Ascending aorta (tissue), 2 donors: ENCODE data around the gene CEP43. TPM values are rescaled to one million over a fixed set of nuclear protein-coding genes. Genes with fewer than 3 reads are reported as not detected.

Experiments
- DNase-seq, 2 donors: peaks; one replicate each; pipeline ENCODE4 v3.0.0-alpha.2; 2019; ENCODE audit warnings: low spot score in 2 of 2
- H3K27ac ChIP-seq, 2 donors: fragments of 200-600 bp; sonication (generic); one replicate each; pipeline ENCODE4 v1.5.1; 2016 to 2017; ENCODE audit warnings: mild to moderate bottlenecking in 1 of 2
- H3K27me3 ChIP-seq: fragments of 200-600 bp; sonication (generic); one replicate; pipeline ENCODE4 v1.5.1; 2017
- H3K36me3 ChIP-seq, 2 donors: fragments of 200-600 bp; sonication (generic); one replicate each; pipeline ENCODE4 v1.5.1; 2016
- H3K4me1 ChIP-seq, 2 donors: fragments of 200-600 bp; sonication (generic); one replicate each; pipeline ENCODE4 v1.5.1; 2016 to 2017; ENCODE audit warnings: mild to moderate bottlenecking in 1 of 2
- H3K4me3 ChIP-seq, 2 donors: fragments of 200-600 bp; sonication (generic); one replicate each; pipeline ENCODE4 v1.5.1; 2016 to 2017; ENCODE audit warnings: mild to moderate bottlenecking in 1 of 2
- H3K9me3 ChIP-seq, 2 donors: fragments of 200-600 bp; sonication (generic); one replicate each; pipeline ENCODE4 v1.5.1; 2016
- intact Hi-C: fragments of 100-400 bp; cut with DNase I; formaldehyde crosslinking; loops from one replicate; pipeline ENCODE4 v1.15.1; 2023
- total RNA-seq: library from RNA; depleted of rRNA; stranded (reverse); fragments of >200 nt; gene quantifications from one replicate; pipeline ENCODE4 v1.1.0, GENCODE V29; 2016
- TF ChIP-seq, protein P1 (sequence below), 3 experiments: fragments of 200-600 bp in 2 of 3; fragments of 450-650 bp in 1 of 3; sonication (generic) in 2 of 3; IDR thresholded peaks; one replicate each; pipeline ENCODE4 v1.5.1; 2016 to 2019; ENCODE audit warnings: antibody characterized with exemption in 3 of 3, mild to moderate bottlenecking in 1 of 3, moderate library complexity in 1 of 3

The CEP43 gene
- total RNA-seq, 1 donor from 2014 or later, result 10.7 TPM

DNA sequence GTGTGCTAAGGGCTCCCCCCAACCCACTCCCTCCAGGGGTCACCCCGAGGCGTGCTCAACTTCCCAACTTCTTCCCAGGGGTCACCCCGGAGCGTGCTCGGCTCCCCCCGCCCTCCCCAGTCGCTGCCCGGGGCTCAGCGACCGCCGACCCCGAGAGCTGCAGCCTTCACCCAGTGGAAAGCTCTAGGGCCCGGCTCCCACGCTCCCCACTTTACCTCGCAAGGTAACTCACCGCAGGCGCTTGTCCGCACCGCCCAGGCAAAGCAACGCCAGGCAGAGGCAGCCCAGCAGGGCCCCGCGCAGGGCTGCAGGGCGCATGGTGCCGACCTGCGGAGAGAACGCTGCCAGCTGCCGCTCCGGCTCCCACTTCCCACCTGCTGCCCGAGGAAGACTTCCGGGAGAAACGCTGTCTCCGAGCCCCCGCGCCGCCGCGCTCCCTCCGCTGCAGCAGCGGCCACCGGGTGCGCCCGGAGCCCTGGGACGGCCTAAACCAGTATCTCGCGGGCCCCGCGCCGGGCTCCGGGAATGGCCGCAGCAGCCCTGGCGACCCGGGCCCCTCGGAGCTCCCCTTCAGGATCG lies 43.2 kb upstream of the CEP43 start:
- H3K4me3 ChIP-seq, result peak overlapping the region; percentile 75 to 88
- no peaks in the 10 kb centered on the region for H3K9me3 ChIP-seq
- intact Hi-C loops, result loop anchor here (1.0 to 10.0 kb wide), 3 partner anchors 43 to 571 kb away; partner anchors contain the start of genes CEP43, MPC1 and RPS6KA2
- peaks cover 0 to 5% of the 10 kb centered on the region in 2 donors for H3K4me1 ChIP-seq
- no peaks in the 10 kb centered on the region for H3K27me3 ChIP-seq
- peak overlapping the region in 1 of 2 donors; percentile 40 for H3K27ac ChIP-seq
- TF ChIP-seq, protein P1, sequence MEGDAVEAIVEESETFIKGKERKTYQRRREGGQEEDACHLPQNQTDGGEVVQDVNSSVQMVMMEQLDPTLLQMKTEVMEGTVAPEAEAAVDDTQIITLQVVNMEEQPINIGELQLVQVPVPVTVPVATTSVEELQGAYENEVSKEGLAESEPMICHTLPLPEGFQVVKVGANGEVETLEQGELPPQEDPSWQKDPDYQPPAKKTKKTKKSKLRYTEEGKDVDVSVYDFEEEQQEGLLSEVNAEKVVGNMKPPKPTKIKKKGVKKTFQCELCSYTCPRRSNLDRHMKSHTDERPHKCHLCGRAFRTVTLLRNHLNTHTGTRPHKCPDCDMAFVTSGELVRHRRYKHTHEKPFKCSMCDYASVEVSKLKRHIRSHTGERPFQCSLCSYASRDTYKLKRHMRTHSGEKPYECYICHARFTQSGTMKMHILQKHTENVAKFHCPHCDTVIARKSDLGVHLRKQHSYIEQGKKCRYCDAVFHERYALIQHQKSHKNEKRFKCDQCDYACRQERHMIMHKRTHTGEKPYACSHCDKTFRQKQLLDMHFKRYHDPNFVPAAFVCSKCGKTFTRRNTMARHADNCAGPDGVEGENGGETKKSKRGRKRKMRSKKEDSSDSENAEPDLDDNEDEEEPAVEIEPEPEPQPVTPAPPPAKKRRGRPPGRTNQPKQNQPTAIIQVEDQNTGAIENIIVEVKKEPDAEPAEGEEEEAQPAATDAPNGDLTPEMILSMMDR (IDR thresholded peaks at IDR 0.05), result no peak
- H3K36me3 ChIP-seq, result no peaks in the 10 kb centered on the region
- DNase-seq, result no peak

DNA sequence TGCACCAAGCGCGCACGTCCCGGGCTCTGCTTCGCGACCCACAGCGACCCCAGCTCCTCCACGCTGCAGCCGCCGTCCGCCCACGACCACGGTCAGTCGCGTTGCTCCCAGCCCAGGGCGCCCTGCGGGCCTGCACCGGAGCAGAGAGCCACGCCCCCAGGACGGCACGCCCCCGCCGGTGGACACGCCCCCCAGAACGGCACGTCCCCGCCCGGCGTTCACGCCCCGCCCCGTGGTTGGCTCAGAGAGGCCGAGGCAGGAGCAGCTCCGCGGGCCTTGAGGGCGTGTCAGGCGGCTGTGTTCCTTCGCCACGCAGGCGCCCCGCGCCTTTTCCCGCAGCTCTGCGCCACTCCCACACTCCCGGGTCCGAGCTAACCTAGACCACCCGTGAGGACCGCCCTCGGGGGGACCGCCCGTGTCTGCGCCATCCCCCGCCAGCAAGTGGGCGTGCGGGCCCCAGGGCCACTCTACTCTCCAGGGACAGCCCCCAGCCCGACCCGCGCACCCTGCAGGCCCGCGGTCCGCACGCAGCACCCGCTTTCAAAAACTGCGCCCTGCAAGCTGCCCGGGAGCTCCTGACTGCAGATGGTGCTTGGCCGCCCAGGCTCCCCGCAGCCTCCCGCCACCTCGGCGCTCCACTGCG lies 42.6 kb upstream of the CEP43 start, which contains the start of gene RNASET2:
TSS of gene RNASET2 (minus strand) at position 107 of the 643 bp plus-strand sequence. CDS start 368 bp downstream, outside the sequence.
- intact Hi-C loops, result loop anchor here (1.0 to 10.0 kb wide), 3 partner anchors 43 to 572 kb away; partner anchors contain the start of genes CEP43, MPC1 and RPS6KA2
- peak; percentile 78 to 98 for DNase-seq

DNA sequence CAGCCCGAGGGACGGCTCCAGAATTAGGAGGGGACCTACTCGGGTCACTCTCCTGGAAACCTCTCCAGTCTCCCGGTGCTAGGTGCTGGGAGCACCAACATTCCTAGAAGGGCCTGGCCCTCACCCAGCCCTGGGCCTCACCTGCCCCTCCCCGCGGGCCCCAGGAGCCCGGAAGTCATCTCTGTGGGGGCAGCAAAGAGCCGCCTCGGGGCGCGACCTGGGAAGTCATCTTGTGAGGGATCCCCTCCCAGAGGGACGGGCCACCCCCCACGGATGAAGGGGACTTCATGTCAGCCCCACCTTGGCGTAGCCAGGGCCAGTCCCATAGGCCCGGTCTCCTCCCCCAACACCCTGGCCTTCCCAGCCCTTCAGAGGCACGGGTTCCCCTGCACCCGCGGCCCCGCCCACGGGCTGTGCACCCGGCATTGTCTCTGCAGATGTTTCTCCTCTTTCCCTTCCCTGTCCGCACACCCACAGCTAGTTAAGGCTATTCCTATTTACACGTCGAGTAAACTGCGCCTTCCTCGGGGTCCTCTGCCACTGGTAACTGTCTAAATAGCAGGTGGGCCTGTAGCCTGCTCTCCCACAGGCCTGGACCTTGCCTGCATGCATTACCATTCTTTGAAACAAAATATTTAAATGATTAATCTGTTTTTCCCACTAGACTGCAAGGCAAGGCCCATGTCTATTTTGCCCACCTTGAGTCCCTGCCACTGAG lies 42.0 kb upstream of the CEP43 start:
- Histone ChIP-seq H3K36me3 (no peaks in the 10 kb centered on the region), H3K4me3 (peak overlapping the region; percentile 75 to 88), H3K27ac (peak overlapping the region; percentile 73 to 86), H3K27me3 (no peaks in the 10 kb centered on the region), H3K4me1 (peaks cover 0 to 5% of the 10 kb centered on the region in 2 donors), H3K9me3 (no peaks in the 10 kb centered on the region)
- intact Hi-C loops, result loop anchor here (2.0 to 10.0 kb wide), 2 partner anchors 330 to 572 kb away; partner anchors contain the start of genes MPC1 and RPS6KA2
- TF ChIP-seq, protein P1 (IDR thresholded peaks at IDR 0.05), result no peak
- peak in 1 of 2 donors; percentile 75 for DNase-seq

More for the DNA sequence above, 42.6 kb upstream of the CEP43 start, which contains the start of gene RNASET2:
- Histone ChIP-seq H3K9me3 (no peaks in the 10 kb centered on the region), H3K36me3 (no peaks in the 10 kb centered on the region), H3K27ac (peak within 1 kb of the TSS; percentile 73 to 86), H3K4me3 (peak within 1 kb of the TSS; percentile 75 to 88), H3K27me3 (no peaks in the 10 kb centered on the region), H3K4me1 (peaks cover 0 to 5% of the 10 kb centered on the region in 2 donors)
- TF ChIP-seq, protein P1 (IDR thresholded peaks at IDR 0.05), result no peak

DNA sequence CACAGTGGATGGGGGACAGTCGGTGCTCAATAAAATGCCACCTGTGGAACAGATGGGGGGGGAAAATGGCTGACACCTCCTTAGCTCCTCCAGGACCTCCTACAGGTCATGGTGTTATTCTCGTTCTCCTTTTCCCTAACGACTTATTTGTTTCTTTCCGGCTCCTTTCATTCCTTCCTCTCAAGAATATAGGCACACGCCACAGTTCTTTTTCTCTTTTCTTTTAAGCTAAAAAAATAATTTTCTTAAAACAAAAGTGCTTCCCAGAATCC lies 41.5 kb upstream of the CEP43 start:
- Histone ChIP-seq H3K27me3 (no peaks in the 10 kb centered on the region), H3K36me3 (no peaks in the 10 kb centered on the region), H3K4me1 (peaks cover 0 to 5% of the 10 kb centered on the region in 2 donors), H3K27ac (peak overlapping the region in 1 of 2 donors; percentile 86), H3K9me3 (no peaks in the 10 kb centered on the region), H3K4me3 (peak overlapping the region in 1 of 2 donors; percentile 88)
- TF ChIP-seq, protein P1 (IDR thresholded peaks at IDR 0.05), result no peak
- no peak for DNase-seq
- intact Hi-C loops, result loop anchor here (2.0 to 10.0 kb wide), 2 partner anchors 331 to 573 kb away; partner anchors contain the start of genes MPC1 and RPS6KA2
